Bronchial epithelial cell (primary cell): ENCODE measurements around the gene CDK5RAP3. TPM values are rescaled to one million over a fixed set of nuclear protein-coding genes. Genes with fewer than 3 reads are reported as not detected.

Experiments used
- DNase-seq: peaks from one replicate; pipeline ENCODE4 v3.0.0-alpha.2; 2010; ENCODE audit warnings: low read depth
- FAIRE-seq: peaks from 2 replicates; lab custom pipeline; 2011; peaks lifted over from hg19 to GRCh38; lab: Jason Lieb, UNC
- H3K27me3 ChIP-seq: 2 replicates; pipeline ENCODE4 v1.5.1; 2011; ENCODE audit warnings: low read length; ENCODE audit not compliant: control insufficient read depth, insufficient read depth
- H3K36me3 ChIP-seq: 2 replicates; pipeline ENCODE4 v1.5.1; 2011; ENCODE audit warnings: low read length; ENCODE audit not compliant: control insufficient read depth, insufficient read depth
- H3K4me3 ChIP-seq: 2 replicates; pipeline ENCODE4 v1.5.1; 2011; ENCODE audit warnings: mild to moderate bottlenecking, low read depth, low read length, control low read depth
- total RNA-seq: library from RNA; depleted of rRNA; stranded (reverse); fragments of >200 nt; gene quantifications from 2 replicates; pipeline ENCODE4 v1.2.1, GENCODE V29; 2014
- TF ChIP-seq, protein P1 (sequence below): IDR thresholded peaks from 2 replicates; pipeline ENCODE4 v1.5.1; 2011; ENCODE audit warnings: mild to moderate bottlenecking, moderate library complexity, low read length, control low read depth, inconsistent platforms; ENCODE audit not compliant: insufficient read depth, severe bottlenecking

Gene CDK5RAP3
- total RNA-seq, 1 donor from 2014 or later = 89.8 TPM

DNA sequence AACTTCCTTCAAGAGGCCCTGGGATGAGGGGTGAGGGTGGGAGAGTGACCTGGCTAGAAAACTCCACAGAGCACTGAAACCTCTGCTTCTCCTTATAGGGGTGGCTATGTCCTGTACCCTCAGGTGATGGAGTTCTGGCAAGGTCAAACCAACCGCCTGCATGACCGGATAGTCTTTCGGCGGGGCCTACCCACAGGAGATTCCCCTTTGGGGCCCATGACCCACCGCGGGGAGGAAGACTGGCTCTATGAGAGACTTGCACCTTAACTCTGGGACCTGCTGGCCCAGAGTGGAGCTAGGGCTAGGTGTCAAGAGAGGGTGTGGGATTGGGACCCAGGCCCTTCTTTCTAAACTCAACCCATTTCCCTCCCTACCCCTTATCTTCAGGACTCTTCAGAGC is 24.4 kb upstream of the CDK5RAP3 start:
- H3K4me3 ChIP-seq = no peak overlapping the region
- no peak for FAIRE-seq
- no peak for DNase-seq
- peaks cover 20% of the 10 kb centered on the region for H3K36me3 ChIP-seq
- TF ChIP-seq, protein P1, sequence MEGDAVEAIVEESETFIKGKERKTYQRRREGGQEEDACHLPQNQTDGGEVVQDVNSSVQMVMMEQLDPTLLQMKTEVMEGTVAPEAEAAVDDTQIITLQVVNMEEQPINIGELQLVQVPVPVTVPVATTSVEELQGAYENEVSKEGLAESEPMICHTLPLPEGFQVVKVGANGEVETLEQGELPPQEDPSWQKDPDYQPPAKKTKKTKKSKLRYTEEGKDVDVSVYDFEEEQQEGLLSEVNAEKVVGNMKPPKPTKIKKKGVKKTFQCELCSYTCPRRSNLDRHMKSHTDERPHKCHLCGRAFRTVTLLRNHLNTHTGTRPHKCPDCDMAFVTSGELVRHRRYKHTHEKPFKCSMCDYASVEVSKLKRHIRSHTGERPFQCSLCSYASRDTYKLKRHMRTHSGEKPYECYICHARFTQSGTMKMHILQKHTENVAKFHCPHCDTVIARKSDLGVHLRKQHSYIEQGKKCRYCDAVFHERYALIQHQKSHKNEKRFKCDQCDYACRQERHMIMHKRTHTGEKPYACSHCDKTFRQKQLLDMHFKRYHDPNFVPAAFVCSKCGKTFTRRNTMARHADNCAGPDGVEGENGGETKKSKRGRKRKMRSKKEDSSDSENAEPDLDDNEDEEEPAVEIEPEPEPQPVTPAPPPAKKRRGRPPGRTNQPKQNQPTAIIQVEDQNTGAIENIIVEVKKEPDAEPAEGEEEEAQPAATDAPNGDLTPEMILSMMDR = no peak
- H3K27me3 ChIP-seq = no peaks in the 10 kb centered on the region

DNA sequence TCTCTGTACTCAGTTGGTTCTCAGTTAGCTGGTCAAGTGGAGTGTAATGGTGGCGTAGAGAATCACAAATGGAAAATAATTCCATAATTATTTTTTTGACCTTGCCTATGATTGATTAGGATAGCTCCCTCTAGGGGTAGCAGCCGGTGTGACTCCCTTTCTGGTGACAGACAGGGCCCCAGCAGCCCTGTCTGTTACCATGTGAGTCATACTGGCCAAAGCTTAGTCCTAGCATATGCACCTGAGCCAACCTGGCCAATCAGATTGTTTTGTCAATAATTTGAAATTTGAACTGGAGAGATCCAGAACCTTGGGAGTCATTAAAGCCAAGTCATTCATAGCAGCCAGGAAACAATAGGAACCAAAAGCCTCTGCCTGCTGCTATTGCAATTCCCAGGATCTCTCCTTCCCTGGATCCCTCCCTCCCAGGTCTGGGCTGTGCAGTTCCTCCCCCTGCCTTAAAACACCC is 23.9 kb upstream of the CDK5RAP3 start:
- no peak overlapping the region for H3K4me3 ChIP-seq
- DNase-seq (peak; percentile 93), FAIRE-seq (no peak)
- TF ChIP-seq, protein P1 = peak; percentile 78
- H3K36me3 ChIP-seq = peaks cover 20% of the 10 kb centered on the region
- H3K27me3 ChIP-seq = no peaks in the 10 kb centered on the region

DNA sequence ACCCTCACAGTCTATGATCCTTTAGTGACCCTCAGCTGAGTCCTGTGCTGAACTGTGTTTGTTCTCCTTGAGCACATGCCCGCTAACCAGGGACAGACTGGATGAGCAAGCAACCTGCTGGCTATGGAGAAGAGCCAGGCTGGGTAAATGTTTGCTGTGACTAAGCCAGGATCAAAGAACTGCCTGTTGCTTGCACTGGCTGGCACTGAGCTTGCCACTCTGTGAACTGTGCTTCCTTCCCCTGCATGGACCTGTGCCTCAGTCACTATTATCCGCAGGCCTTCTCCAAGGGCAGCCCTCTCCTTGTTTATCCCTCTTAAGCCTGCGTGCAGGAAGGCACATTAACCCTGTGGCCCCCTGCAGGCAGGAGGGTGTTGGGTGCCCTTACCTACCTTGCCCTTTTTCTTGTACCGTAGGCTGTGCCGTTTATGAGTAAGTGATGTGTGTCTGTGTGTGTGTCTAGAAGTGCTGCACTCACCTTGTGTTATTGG is 22.2 kb upstream of the CDK5RAP3 start:
- TF ChIP-seq, protein P1 = no peak
- Histone ChIP-seq H3K36me3 (peaks cover 20% of the 10 kb centered on the region), H3K27me3 (no peaks in the 10 kb centered on the region), H3K4me3 (no peak overlapping the region)
- DNase-seq (peak; percentile 70), FAIRE-seq (peak; percentile 50)

GRCh38 chr17:47949197-47949759 is 21.6 kb upstream of the CDK5RAP3 start:
- DNase-seq (peak; percentile 53), FAIRE-seq (no peak)
- TF ChIP-seq, protein P1 = peak; percentile 91
- peaks cover 18% of the 10 kb centered on the region for H3K36me3 ChIP-seq
- H3K4me3 ChIP-seq = no peak overlapping the region
- no peaks in the 10 kb centered on the region for H3K27me3 ChIP-seq

DNA sequence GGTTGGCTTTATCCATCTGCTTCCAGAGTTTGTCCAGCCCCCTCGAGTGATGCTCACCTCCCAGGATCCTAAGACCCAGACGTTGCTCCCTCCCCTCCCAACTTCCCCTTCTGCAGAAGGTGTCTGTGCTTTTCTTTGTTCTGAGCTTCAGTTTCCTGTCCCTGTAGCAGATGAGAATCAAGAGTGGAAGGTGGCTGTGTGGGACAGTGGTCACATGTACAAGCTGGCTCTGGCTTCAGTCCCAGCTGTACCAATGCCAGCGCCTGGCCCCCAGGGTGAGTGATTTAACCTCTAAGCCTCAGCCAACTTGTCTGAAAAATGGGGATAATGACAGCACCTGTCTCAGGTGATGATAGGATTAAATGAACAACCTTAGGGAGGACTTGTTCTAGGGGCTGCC is 21.0 kb upstream of the CDK5RAP3 start:
- TF ChIP-seq, protein P1 = no peak
- Histone ChIP-seq H3K4me3 (no peak overlapping the region), H3K36me3 (peaks cover 16% of the 10 kb centered on the region), H3K27me3 (no peaks in the 10 kb centered on the region)
- no peak for DNase-seq
- no peak for FAIRE-seq

GRCh38 chr17:47950448-47950847 is 20.5 kb upstream of the CDK5RAP3 start:
- FAIRE-seq = no peak
- DNase-seq = no peak

More at GRCh38 chr17:47950448-47950847, 20.5 kb upstream of the CDK5RAP3 start:
- no peaks in the 10 kb centered on the region for H3K27me3 ChIP-seq
- peaks cover 13% of the 10 kb centered on the region for H3K36me3 ChIP-seq
- H3K4me3 ChIP-seq = no peak overlapping the region
- TF ChIP-seq, protein P1 = no peak
